Lung (tissue), 12 donors: ENCODE results near the gene DISP2. TPM values are rescaled to one million over a fixed set of nuclear protein-coding genes. Genes with fewer than 3 reads are reported as not detected.

Experiments
- ATAC-seq: fragments of 200-7000 bp; cut with Tn5 transposase; one replicate; pipeline ENCODE4 v1.9.1; 2020; ENCODE audit warnings: moderate number of reproducible peaks; ENCODE audit not compliant: insufficient read depth, low FRiP score
- DNase-seq, 3 donors: peaks; one replicate each; pipeline ENCODE4 v3.0.0-alpha.2; 2013 to 2017
- H3K27ac ChIP-seq, 2 donors: one replicate each; pipeline ENCODE4 v1.5.1; 2013; ENCODE audit warnings: mild to moderate bottlenecking in 2 of 2, moderate library complexity in 2 of 2, control low read depth in 1 of 2, inconsistent platforms in 1 of 2, low read depth in 1 of 2, low read length in 1 of 2
- H3K27me3 ChIP-seq, 3 donors: one replicate each; pipeline ENCODE4 v1.5.1; 2013; ENCODE audit warnings: low read length in 2 of 3; ENCODE audit not compliant: control insufficient read depth in 3 of 3, insufficient read depth in 3 of 3
- H3K36me3 ChIP-seq, 4 donors: one replicate each; pipeline ENCODE4 v1.5.1; 2013; ENCODE audit warnings: low read length in 4 of 4, mild to moderate bottlenecking in 1 of 4, moderate library complexity in 1 of 4; ENCODE audit not compliant: control insufficient read depth in 4 of 4, insufficient read depth in 4 of 4
- H3K4me1 ChIP-seq, 5 donors: one replicate each; pipeline ENCODE4 v1.5.1; 2013; ENCODE audit warnings: low read length in 5 of 5, mild to moderate bottlenecking in 2 of 5, moderate library complexity in 1 of 5; ENCODE audit not compliant: control insufficient read depth in 5 of 5, insufficient read depth in 5 of 5
- H3K4me3 ChIP-seq: one replicate; pipeline ENCODE4 v1.5.1; 2013; ENCODE audit warnings: mild to moderate bottlenecking, control low read depth, moderate library complexity
- H3K9ac ChIP-seq, 2 donors: one replicate each; pipeline ENCODE4 v1.5.1; 2013; ENCODE audit warnings: low read length in 2 of 2, control low read depth in 1 of 2; ENCODE audit not compliant: insufficient read depth in 1 of 2
- H3K9me3 ChIP-seq, 4 donors: one replicate each; pipeline ENCODE4 v1.5.1; 2013; ENCODE audit warnings: low read length in 3 of 4, mild to moderate bottlenecking in 1 of 4, moderate library complexity in 1 of 4; ENCODE audit not compliant: control insufficient read depth in 4 of 4, insufficient read depth in 3 of 4
- WGBS, 2 donors: extraction: QIAGEN DNeasy Blood & Tissue Kit; methylation state at CpG; one replicate each; pipeline ENCODE4 v1.1.7; 2013; 5-methylcytosine and 5-hydroxymethylcytosine counted together
- polyA plus RNA-seq, 2 donors: library from polyadenylated mRNA; stranded (reverse); fragments of 200-250 nt; gene quantifications; one replicate each; pipeline ENCODE4 v1.2.1, GENCODE V29; 2013
- total RNA-seq, 2 donors: library from RNA; depleted of rRNA in 1 of 2; stranded (reverse); fragments of >200 nt in 1 of 2; gene quantifications; one replicate each; pipeline ENCODE4 v1.2.1, GENCODE V29; 2014 to 2021
- TF ChIP-seq, protein P1 (sequence below): IDR thresholded peaks from 2 replicates; pipeline ENCODE4 v1.5.1; 2012; ENCODE audit warnings: mild to moderate bottlenecking; ENCODE audit errors: control extremely low read depth, extremely low read depth
- donor health status: control.
- donor health status: control.
- donor health status: Bipolar disorder and iron deficiency.
- donor health status: healthy.
- donor health status: DM: yes; HTN: yes; CAD: no.

DISP2 gene
- total and polyA plus RNA-seq, 4 donors, result 0.06 to 2.5 (median 0.76) TPM

DNA sequence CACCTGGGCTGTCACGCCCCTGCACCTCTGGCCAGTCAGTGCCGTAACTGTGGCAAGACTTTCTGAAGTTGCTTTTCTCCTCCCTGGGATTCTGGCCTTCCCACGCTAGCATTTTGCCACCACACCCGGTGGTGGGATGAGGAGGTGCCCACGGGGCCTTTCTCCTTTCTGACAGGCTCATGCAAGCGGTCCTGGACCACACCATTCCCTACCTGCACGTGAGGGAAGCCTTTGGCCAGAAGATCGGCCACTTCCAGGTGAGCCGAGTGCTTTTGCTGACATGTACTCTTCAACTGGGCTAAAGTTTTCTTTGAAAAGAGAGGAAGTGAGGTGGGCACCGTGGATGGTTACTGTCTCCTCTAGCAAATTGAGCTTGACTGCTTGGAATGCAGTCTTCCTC lies 57.2 kb downstream of the DISP2 start:
- Histone ChIP-seq H3K36me3 (peaks cover 15 to 57% (median 31%) of the 10 kb centered on the region in 4 donors), H3K27me3 (no peaks in the 10 kb centered on the region), H3K9ac (no peak overlapping the region), H3K9me3 (no peaks in the 10 kb centered on the region), H3K4me1 (no peaks in the 10 kb centered on the region), H3K27ac (no peak overlapping the region), H3K4me3 (no peak overlapping the region)
- no peak for ATAC-seq
- 94 to 95% methylated on average over 10 of the region's 10 CpGs for WGBS, 2 donors
- no peak for DNase-seq
- TF ChIP-seq, protein P1, sequence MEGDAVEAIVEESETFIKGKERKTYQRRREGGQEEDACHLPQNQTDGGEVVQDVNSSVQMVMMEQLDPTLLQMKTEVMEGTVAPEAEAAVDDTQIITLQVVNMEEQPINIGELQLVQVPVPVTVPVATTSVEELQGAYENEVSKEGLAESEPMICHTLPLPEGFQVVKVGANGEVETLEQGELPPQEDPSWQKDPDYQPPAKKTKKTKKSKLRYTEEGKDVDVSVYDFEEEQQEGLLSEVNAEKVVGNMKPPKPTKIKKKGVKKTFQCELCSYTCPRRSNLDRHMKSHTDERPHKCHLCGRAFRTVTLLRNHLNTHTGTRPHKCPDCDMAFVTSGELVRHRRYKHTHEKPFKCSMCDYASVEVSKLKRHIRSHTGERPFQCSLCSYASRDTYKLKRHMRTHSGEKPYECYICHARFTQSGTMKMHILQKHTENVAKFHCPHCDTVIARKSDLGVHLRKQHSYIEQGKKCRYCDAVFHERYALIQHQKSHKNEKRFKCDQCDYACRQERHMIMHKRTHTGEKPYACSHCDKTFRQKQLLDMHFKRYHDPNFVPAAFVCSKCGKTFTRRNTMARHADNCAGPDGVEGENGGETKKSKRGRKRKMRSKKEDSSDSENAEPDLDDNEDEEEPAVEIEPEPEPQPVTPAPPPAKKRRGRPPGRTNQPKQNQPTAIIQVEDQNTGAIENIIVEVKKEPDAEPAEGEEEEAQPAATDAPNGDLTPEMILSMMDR, result no peak

DNA sequence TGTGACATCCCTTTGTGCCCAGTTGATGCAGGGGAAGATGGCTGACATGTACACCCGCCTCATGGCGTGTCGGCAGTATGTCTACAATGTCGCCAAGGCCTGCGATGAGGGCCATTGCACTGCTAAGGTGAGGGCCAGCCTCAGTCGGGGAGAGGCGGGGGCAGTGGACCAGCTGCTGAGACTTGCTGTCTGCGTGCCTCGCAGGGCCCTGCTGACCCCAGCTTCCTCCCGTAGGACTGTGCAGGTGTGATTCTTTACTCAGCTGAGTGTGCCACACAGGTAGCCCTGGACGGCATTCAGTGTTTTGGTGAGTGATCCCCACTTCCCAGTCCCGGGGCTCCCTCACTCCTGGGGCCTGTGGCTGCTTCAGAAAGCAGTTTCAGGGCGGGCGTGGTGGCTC lies 58.0 kb downstream of the DISP2 start:
- WGBS, 2 donors, result 95 to 99% methylated on average over 13 to 14 of the region's 14 CpGs
- no peaks in the 10 kb centered on the region for H3K27me3 ChIP-seq
- H3K9ac ChIP-seq, result no peak overlapping the region
- DNase-seq (no peak), ATAC-seq (no peak)
- no peaks in the 10 kb centered on the region for H3K9me3 ChIP-seq
- no peak overlapping the region for H3K4me3 ChIP-seq
- TF ChIP-seq, protein P1, result no peak
- no peaks in the 10 kb centered on the region for H3K4me1 ChIP-seq
- H3K36me3 ChIP-seq, result peaks cover 12 to 50% (median 26%) of the 10 kb centered on the region in 4 donors
- H3K27ac ChIP-seq, result no peak overlapping the region

DNA sequence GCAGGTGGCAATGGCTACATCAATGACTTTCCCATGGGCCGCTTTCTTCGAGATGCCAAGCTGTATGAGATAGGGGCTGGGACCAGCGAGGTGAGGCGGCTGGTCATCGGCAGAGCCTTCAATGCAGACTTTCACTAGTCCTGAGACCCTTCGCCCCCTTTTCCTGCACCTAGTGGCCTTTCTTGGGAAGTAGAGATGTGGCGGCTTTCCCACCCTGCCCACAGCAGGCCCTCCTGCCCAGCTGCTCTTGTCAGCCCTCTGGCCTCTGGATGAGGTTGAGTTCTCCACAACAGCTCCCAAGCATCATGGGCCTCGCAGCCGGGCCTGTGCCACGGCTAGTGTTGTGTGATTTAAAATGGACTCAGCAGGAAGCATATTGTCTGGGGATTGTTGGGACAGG lies 60.1 kb downstream of the DISP2 start:
- 93 to 95% methylated on average over 10 of the region's 10 CpGs for WGBS, 2 donors
- no peak overlapping the region for H3K9ac ChIP-seq
- TF ChIP-seq, protein P1, result no peak
- ATAC-seq (no peak), DNase-seq (no peak)
- H3K9me3 ChIP-seq, result no peaks in the 10 kb centered on the region
- H3K4me1 ChIP-seq, result peaks cover 0 to 3% (median 0%) of the 10 kb centered on the region in 5 donors
- H3K27me3 ChIP-seq, result no peaks in the 10 kb centered on the region
- peaks cover 4 to 36% (median 17%) of the 10 kb centered on the region in 4 donors for H3K36me3 ChIP-seq
- H3K4me3 ChIP-seq, result no peak overlapping the region
- no peak overlapping the region for H3K27ac ChIP-seq
